ENCODE results near the gene KDM2A. TPM values are rescaled to one million over a fixed set of nuclear protein-coding genes. Genes with fewer than 3 reads are reported as not detected.
"Not testable (repeated sequence)": the region's sequence is repeated elsewhere in the genome, so short reads cannot be mapped to it uniquely, and the experiment has no call there.

KDM2A gene
- total RNA-seq, 1 donor, result 65.9 TPM

DNA sequence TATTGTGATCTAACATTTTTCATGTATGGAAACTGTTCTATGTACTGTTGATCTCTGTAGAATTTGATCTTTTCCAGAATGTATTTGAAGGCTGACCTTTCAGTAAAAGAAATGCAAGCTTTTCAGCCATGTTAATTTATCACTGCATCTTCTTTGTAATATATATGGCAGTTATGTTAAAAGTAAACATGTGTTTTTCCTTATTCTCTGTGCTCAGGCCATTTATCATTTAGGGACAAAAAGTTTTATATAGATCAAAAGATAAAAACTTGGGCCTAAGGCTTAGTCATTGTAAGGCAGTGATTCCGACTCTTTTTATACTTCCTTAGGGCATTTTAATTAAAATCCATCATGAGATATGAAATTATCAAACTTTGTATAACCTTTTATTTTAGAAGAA is 48.7 kb downstream of the KDM2A start:
- no peak for DNase-seq (ENCODE audit: insufficient read length, low spot score, missing footprints)
- peaks cover 20% of the 10 kb centered on the region for H3K4me1 ChIP-seq (ENCODE audit: insufficient read depth, low read length)
- no peaks in the 10 kb centered on the region for H3K9me3 ChIP-seq (ENCODE audit: low read depth, low read length)
- peaks cover 92% of the 10 kb centered on the region for H3K79me2 ChIP-seq (ENCODE audit: insufficient read depth, low read length)
- TF ChIP-seq, protein P1, sequence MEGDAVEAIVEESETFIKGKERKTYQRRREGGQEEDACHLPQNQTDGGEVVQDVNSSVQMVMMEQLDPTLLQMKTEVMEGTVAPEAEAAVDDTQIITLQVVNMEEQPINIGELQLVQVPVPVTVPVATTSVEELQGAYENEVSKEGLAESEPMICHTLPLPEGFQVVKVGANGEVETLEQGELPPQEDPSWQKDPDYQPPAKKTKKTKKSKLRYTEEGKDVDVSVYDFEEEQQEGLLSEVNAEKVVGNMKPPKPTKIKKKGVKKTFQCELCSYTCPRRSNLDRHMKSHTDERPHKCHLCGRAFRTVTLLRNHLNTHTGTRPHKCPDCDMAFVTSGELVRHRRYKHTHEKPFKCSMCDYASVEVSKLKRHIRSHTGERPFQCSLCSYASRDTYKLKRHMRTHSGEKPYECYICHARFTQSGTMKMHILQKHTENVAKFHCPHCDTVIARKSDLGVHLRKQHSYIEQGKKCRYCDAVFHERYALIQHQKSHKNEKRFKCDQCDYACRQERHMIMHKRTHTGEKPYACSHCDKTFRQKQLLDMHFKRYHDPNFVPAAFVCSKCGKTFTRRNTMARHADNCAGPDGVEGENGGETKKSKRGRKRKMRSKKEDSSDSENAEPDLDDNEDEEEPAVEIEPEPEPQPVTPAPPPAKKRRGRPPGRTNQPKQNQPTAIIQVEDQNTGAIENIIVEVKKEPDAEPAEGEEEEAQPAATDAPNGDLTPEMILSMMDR (IDR thresholded peaks at IDR 0.05; ENCODE audit: extremely low read depth, low read depth, low read length), result no peak
- peaks cover 24% of the 10 kb centered on the region for H4K20me1 ChIP-seq (ENCODE audit: insufficient read depth, low read length)
- H3K4me2 ChIP-seq (ENCODE audit: insufficient read depth, low read length), result peak overlapping the region; percentile 68
- no peaks in the 10 kb centered on the region for H3K27me3 ChIP-seq (ENCODE audit: insufficient read depth, low read length)
- no peak overlapping the region for H3K4me3 ChIP-seq (ENCODE audit: insufficient read depth, low read length)
- no peak overlapping the region for H2AFZ ChIP-seq (ENCODE audit: low read length)
- peaks cover 3% of the 10 kb centered on the region for H3K36me3 ChIP-seq (ENCODE audit: insufficient read depth, low read length)
- peak overlapping the region; percentile 54 for H3K27ac ChIP-seq (ENCODE audit: low read depth, low read length)

- H3K36me3 ChIP-seq (ENCODE audit: insufficient read depth, low read length); H3K27me3 ChIP-seq (ENCODE audit: insufficient read depth, low read length); H3K9me3 ChIP-seq (ENCODE audit: low read depth, low read length); H2AFZ ChIP-seq (ENCODE audit: low read length); DNase-seq (ENCODE audit: insufficient read length, low spot score, missing footprints): not testable (repeated sequence)
- Histone ChIP-seq H3K4me3 (ENCODE audit: insufficient read depth, low read length) (peak overlapping the region; percentile 16), H3K27ac (ENCODE audit: low read depth, low read length) (peak overlapping the region; percentile 54), H3K4me2 (ENCODE audit: insufficient read depth, low read length) (peak overlapping the region; percentile 68), H3K79me2 (ENCODE audit: insufficient read depth, low read length) (peaks cover 92% of the 10 kb centered on the region), H3K4me1 (ENCODE audit: insufficient read depth, low read length) (peaks cover 20% of the 10 kb centered on the region), H4K20me1 (ENCODE audit: insufficient read depth, low read length) (peaks cover 20% of the 10 kb centered on the region)
These were observed 49.8 kb downstream of the KDM2A start for GRCh38 chr11:67168911-67169310.

DNA sequence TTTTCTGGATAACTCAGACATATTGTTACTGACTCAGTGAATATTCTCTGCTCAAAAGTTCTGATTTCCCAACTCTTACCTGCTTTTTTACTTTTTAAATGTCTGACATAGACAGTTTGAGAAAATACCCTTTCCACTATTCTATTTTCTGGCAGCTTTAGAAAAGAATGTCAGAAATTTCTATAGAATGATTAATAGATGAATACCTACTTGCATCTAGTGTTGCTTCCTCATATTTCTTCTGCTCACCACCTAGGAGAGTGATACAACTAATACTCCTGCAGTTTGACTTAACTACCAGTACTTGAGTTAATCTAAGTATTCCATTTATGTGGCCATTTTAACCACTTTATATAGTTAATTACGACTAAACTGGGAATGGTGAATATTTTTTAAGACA is 55.2 kb downstream of the KDM2A start:
- Histone ChIP-seq H3K4me2 (ENCODE audit: insufficient read depth, low read length) (no peak overlapping the region), H3K27ac (ENCODE audit: low read depth, low read length) (no peak overlapping the region), H3K4me1 (ENCODE audit: insufficient read depth, low read length) (peaks cover 21% of the 10 kb centered on the region), H3K36me3 (ENCODE audit: insufficient read depth, low read length) (no peaks in the 10 kb centered on the region), H3K79me2 (ENCODE audit: insufficient read depth, low read length) (peaks cover 95% of the 10 kb centered on the region), H3K4me3 (ENCODE audit: insufficient read depth, low read length) (no peak overlapping the region), H4K20me1 (ENCODE audit: insufficient read depth, low read length) (peaks cover 41% of the 10 kb centered on the region), H2AFZ (ENCODE audit: low read length) (no peak overlapping the region), H3K9me3 (ENCODE audit: low read depth, low read length) (no peaks in the 10 kb centered on the region), H3K27me3 (ENCODE audit: insufficient read depth, low read length) (no peaks in the 10 kb centered on the region)
- DNase-seq (ENCODE audit: insufficient read length, low spot score, missing footprints), result no peak
- TF ChIP-seq, protein P1 (IDR thresholded peaks at IDR 0.05; ENCODE audit: extremely low read depth, low read depth, low read length), result no peak

DNA sequence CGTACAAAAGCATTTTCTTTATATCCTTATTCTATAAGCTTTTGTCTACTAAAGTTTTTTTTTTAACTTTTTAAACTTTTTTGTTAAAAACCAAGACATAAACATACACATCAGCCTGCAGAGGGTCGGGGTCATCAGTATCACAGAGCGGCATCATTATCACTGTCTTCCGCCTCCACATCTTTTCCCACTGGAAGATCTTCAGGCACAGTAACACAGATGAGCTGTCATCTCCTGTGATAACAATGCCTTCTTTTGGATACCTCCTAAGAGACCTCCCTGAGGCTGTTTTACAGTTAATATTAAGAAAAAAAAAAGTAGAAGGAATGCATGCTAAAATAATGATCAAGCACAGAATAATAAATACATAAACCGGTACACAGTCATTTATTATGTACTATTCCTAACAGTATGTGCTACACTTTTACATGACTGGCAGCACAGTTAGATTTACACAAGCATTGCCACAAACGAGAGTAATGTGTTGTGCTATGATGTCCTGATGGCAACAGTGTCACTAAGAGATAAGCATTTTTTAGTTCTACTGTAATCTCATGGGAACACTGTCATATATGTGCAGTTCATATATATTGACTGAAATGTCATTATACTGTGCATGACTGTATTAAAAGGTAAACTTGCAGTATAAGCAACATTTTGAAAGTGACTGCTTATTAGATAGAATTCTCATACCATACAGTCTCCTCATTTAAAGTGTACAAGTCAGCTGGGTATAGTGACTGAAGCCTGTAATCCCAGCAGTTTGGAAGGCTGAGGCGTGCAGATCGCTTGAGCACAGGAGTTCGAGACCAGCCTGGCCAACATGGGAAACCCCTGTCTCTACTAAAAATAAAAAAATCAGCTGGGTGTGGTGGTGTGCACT is 58.6 kb downstream of the KDM2A start:
- no peak overlapping the region for H2AFZ ChIP-seq (ENCODE audit: low read length)
- H3K4me3 ChIP-seq (ENCODE audit: insufficient read depth, low read length), result no peak overlapping the region
- H3K27ac ChIP-seq (ENCODE audit: low read depth, low read length), result peak overlapping the region; percentile 8
- peaks cover 21% of the 10 kb centered on the region for H3K4me1 ChIP-seq (ENCODE audit: insufficient read depth, low read length)
- DNase-seq (ENCODE audit: insufficient read length, low spot score, missing footprints), result peak; percentile 13
- H4K20me1 ChIP-seq (ENCODE audit: insufficient read depth, low read length), result peaks cover 45% of the 10 kb centered on the region
- peaks cover 20% of the 10 kb centered on the region for H3K36me3 ChIP-seq (ENCODE audit: insufficient read depth, low read length)
- TF ChIP-seq, protein P1 (IDR thresholded peaks at IDR 0.05; ENCODE audit: extremely low read depth, low read depth, low read length), result no peak
- H3K27me3 ChIP-seq (ENCODE audit: insufficient read depth, low read length), result no peaks in the 10 kb centered on the region
- no peaks in the 10 kb centered on the region for H3K9me3 ChIP-seq (ENCODE audit: low read depth, low read length)
- H3K4me2 ChIP-seq (ENCODE audit: insufficient read depth, low read length), result no peak overlapping the region
- peaks cover 75% of the 10 kb centered on the region for H3K79me2 ChIP-seq (ENCODE audit: insufficient read depth, low read length)

Data from osteoblast (primary cell).